Kidney (tissue), 14 donors: ENCODE data around the gene GRPR. TPM values are rescaled to one million over a fixed set of nuclear protein-coding genes. Genes with fewer than 3 reads are reported as not detected.

Source experiments
- DNase-seq, 5 donors: peaks; one replicate each; pipeline ENCODE4 v3.0.0-alpha.2; 2013 to 2020
- FAIRE-seq: peaks from 2 replicates; lab custom pipeline; 2012; peaks lifted over from hg19 to GRCh38; lab: Jason Lieb, UNC
- H3K27ac ChIP-seq, 2 donors: one replicate each; pipeline ENCODE4 v1.7.0; 2013; ENCODE audit warnings: low read depth in 2 of 2, low read length in 2 of 2, inconsistent platforms in 1 of 2
- H3K27me3 ChIP-seq: one replicate; pipeline ENCODE4 v1.7.1; 2013; ENCODE audit warnings: low read length, inconsistent platforms; ENCODE audit not compliant: control insufficient read depth, insufficient read depth
- H3K36me3 ChIP-seq, 3 donors: one replicate each; pipeline versions ENCODE4 v1.7.0 to v1.7.1; 2013; ENCODE audit warnings: low read length in 3 of 3, control low read depth in 1 of 3, inconsistent platforms in 1 of 3; ENCODE audit not compliant: insufficient read depth in 3 of 3, control insufficient read depth in 2 of 3
- H3K4me1 ChIP-seq, 3 donors: one replicate each; pipeline versions ENCODE4 v1.7.0 to v1.7.1; 2013; ENCODE audit warnings: low read length in 3 of 3, inconsistent platforms in 1 of 3, low read depth in 1 of 3; ENCODE audit not compliant: control insufficient read depth in 2 of 3, insufficient read depth in 2 of 3
- H3K4me3 ChIP-seq, 3 donors: one replicate each; pipeline versions ENCODE4 v1.7.0 to v1.8.1; 2013; ENCODE audit warnings: low read length in 3 of 3, control low read depth in 1 of 3, inconsistent platforms in 1 of 3
- H3K9ac ChIP-seq, 3 donors: one replicate each; pipeline versions ENCODE4 v1.7.0 to v1.7.1; 2013; ENCODE audit warnings: low read length in 3 of 3, control low read depth in 1 of 3, inconsistent platforms in 1 of 3
- H3K9me3 ChIP-seq, 3 donors: one replicate each; pipeline versions ENCODE4 v1.7.0 to v1.7.1; 2013; ENCODE audit warnings: low read length in 3 of 3, control low read depth in 1 of 3, inconsistent platforms in 1 of 3; ENCODE audit not compliant: control insufficient read depth in 2 of 3, insufficient read depth in 1 of 3
- intact Hi-C: fragments of 100-400 bp; cut with DNase I; formaldehyde crosslinking; loops from one replicate; pipeline ENCODE4 v1.11.1; 2022
- polyA plus RNA-seq: library from polyadenylated mRNA; stranded (reverse); fragments of 350-450 nt; fragmentation: Illumina TruSeq; extraction: RNeasy Lipid Tissue Mini Kit (QIAGEN cat#74804); gene quantifications from one replicate; pipeline ENCODE4 v1.2.3, GENCODE V29; 2014; ENCODE audit warnings: low read depth, low replicate concordance; ENCODE audit not compliant: insufficient read depth
- total RNA-seq: library from RNA; stranded (reverse); fragmentation: NEBNext Ultra II Directional; extraction: Animal tissue kit (Norgen Biotek cat#: 25700); gene quantifications from one replicate; pipeline ENCODE4 v1.2.1, GENCODE V29; 2021
- TF ChIP-seq, protein P1 (sequence below): IDR thresholded peaks from 3 replicates; pipeline ENCODE4 v1.5.1; 2012; ENCODE audit warnings: mild to moderate bottlenecking, moderate library complexity, borderline replicate concordance; ENCODE audit not compliant: insufficient read depth; ENCODE audit errors: extremely low read depth
- donor health status: control.
- donor health status: control.
- donor health status: control.
- donor health status: control.
- donor health status: control.
- donor health status: DM: yes; HTN: yes; CAD: no.
- donor health status: Normal renal cell carcinoma (clear cell type).

Gene GRPR
- total and polyA plus RNA-seq, 2 donors from 2014 or later, result 0.25 TPM; not detected in 1

DNA sequence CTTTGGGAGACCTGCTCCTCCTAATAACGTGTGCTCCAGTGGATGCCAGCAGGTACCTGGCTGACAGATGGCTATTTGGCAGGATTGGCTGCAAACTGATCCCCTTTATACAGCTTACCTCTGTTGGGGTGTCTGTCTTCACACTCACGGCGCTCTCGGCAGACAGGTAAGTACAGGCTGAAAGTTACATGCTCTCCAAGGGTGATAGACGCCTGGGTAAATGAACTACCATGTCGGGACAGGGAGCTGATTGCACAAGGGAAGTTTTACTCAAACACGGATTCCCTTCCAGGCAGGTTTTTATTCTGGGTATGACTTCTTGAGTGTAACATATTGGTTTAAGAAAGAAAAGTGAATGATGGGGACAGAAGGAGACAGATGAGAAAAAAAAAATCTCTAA, 836 bp downstream of the GRPR start:
- Histone ChIP-seq H3K4me3 (no peak overlapping the region), H3K27me3 (peaks cover 7% of the 10 kb centered on the region), H3K27ac (no peak overlapping the region), H3K9me3 (no peaks in the 10 kb centered on the region), H3K4me1 (no peaks in the 10 kb centered on the region), H3K36me3 (no peaks in the 10 kb centered on the region), H3K9ac (no peak overlapping the region)
- FAIRE-seq (no peak), DNase-seq (no peak)
- intact Hi-C loops, result no loop called here
- TF ChIP-seq, protein P1, sequence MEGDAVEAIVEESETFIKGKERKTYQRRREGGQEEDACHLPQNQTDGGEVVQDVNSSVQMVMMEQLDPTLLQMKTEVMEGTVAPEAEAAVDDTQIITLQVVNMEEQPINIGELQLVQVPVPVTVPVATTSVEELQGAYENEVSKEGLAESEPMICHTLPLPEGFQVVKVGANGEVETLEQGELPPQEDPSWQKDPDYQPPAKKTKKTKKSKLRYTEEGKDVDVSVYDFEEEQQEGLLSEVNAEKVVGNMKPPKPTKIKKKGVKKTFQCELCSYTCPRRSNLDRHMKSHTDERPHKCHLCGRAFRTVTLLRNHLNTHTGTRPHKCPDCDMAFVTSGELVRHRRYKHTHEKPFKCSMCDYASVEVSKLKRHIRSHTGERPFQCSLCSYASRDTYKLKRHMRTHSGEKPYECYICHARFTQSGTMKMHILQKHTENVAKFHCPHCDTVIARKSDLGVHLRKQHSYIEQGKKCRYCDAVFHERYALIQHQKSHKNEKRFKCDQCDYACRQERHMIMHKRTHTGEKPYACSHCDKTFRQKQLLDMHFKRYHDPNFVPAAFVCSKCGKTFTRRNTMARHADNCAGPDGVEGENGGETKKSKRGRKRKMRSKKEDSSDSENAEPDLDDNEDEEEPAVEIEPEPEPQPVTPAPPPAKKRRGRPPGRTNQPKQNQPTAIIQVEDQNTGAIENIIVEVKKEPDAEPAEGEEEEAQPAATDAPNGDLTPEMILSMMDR, result no peak

DNA sequence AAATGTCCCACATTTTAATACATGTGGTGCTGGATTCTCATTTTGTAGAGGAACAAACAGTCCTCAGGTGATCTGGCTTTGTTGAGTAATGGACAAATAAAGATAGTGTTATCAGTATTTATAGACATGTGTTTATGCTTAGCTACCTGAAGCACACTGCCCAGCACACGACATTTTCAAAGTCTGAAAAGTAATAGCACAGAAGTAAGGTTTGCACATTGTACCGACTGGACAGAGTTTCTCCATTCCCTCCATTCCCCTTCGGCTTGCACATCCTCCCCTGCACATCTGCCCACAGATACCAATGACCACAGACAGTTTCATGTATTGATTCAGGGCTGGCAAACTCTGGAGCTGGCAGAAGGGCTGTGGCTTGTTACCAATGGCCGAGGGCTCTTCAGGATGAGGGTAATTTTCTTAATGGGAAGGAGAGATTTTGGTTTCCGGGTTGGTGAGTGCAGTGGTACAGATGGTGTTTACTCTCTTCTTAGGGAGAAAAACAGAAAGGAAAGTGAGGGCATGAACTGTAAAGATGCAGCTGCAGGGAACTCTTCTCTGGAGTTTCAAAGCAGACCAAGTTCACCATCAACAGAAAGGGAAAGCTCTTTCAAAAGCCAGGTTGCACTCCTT, 2.3 kb downstream of the GRPR start:
- intact Hi-C loops, result no loop called here
- FAIRE-seq, result no peak
- Histone ChIP-seq H3K9ac (no peak overlapping the region), H3K27ac (no peak overlapping the region), H3K36me3 (no peaks in the 10 kb centered on the region), H3K9me3 (no peaks in the 10 kb centered on the region), H3K4me1 (no peaks in the 10 kb centered on the region), H3K4me3 (no peak overlapping the region), H3K27me3 (peaks cover 8% of the 10 kb centered on the region)
- TF ChIP-seq, protein P1, result no peak
- no peak for DNase-seq

DNA sequence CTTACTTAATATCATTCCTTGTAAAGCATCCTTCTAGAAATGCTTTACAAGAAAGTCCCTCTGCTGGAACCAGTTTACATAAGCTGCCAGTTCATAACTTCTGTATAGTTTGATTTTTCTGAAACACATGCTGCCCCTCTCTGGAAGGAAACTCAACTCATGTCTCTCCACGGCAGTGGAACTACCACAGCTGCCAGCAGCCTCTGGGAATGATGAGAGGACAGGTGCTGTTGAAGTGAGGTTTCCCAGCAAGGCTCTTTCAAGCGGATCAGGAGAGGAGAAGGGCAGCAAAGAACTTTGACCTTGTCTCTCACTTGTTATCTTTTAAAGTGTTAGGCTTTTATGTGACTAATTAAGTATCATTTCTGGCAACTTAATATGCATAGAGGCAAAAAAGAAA, 7.3 kb downstream of the GRPR start:
- Histone ChIP-seq H3K4me3 (no peak overlapping the region), H3K9me3 (no peaks in the 10 kb centered on the region), H3K4me1 (no peaks in the 10 kb centered on the region), H3K27me3 (peaks cover 4% of the 10 kb centered on the region), H3K36me3 (no peaks in the 10 kb centered on the region), H3K9ac (no peak overlapping the region), H3K27ac (no peak overlapping the region)
- FAIRE-seq (no peak), DNase-seq (no peak)
- intact Hi-C loops, result no loop called here
- TF ChIP-seq, protein P1, result no peak

DNA sequence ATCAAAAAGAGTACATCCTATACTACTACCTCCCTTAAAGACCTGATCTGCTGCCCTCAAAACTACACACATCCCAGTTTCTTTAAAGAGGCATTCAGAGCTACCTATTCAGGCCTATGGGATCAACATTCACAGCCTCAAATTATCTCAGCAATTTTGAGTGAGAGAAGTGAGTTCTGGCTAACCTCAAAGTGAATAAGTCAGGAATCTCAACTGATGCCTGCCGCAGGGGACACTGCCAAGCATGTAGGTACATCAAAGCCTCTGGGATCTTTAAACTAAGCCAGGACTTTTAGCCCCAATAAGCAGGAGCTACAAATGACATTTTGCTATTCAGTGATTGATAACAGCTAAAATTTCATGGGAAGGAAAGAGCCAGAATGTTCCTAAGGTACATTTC, 11.6 kb downstream of the GRPR start:
- H3K27ac ChIP-seq, result no peak overlapping the region
- no peaks in the 10 kb centered on the region for H3K4me1 ChIP-seq
- no peak overlapping the region for H3K4me3 ChIP-seq
- no peaks in the 10 kb centered on the region for H3K36me3 ChIP-seq
- peaks cover 10% of the 10 kb centered on the region for H3K27me3 ChIP-seq
- TF ChIP-seq, protein P1, result no peak
- intact Hi-C loops, result no loop called here
- no peak overlapping the region for H3K9ac ChIP-seq
- DNase-seq (no peak), FAIRE-seq (no peak)
- no peaks in the 10 kb centered on the region for H3K9me3 ChIP-seq
